SJSA1 (cell line): ENCODE data around the gene ABHD17A. TPM values are rescaled to one million over a fixed set of nuclear protein-coding genes. Genes with fewer than 3 reads are reported as not detected.

ENCODE experiments used
- DNase-seq, 2 experiments: peaks; one replicate each; pipeline ENCODE4 v3.0.0-alpha.2; 2015 to 2020; ENCODE audit warnings: low spot score in 2 of 2, low read depth in 1 of 2
- H3K27ac ChIP-seq: fragments of 250-450 bp; sonication (Bioruptor Pico); 2 replicates; pipeline ENCODE4 v1.5.1; 2020; ENCODE audit warnings: mild to moderate bottlenecking, moderate library complexity
- H3K27me3 ChIP-seq: fragments of 250-450 bp; sonication (Bioruptor Pico); replicated peaks from 2 replicates; pipeline ENCODE4 v1.5.1; 2020; ENCODE audit warnings: mild to moderate bottlenecking, moderate library complexity
- H3K36me3 ChIP-seq: fragments of 250-450 bp; sonication (Bioruptor Pico); 2 replicates; pipeline ENCODE4 v1.5.1; 2020; ENCODE audit warnings: mild to moderate bottlenecking
- H3K4me1 ChIP-seq: fragments of 250-450 bp; sonication (Bioruptor Pico); replicated peaks from 2 replicates; pipeline ENCODE4 v1.6.1; 2021; ENCODE audit warnings: mild to moderate bottlenecking
- H3K4me3 ChIP-seq: fragments of 250-450 bp; sonication (Bioruptor Pico); 2 replicates; pipeline ENCODE4 v1.5.1; 2020; ENCODE audit warnings: mild to moderate bottlenecking
- H3K9me3 ChIP-seq: fragments of 250-450 bp; sonication (Bioruptor Pico); replicated peaks from 2 replicates; pipeline ENCODE4 v1.5.1; 2020; ENCODE audit warnings: mild to moderate bottlenecking
- total RNA-seq: library from RNA; depleted of rRNA; stranded (reverse); fragments of >200 nt; shearing (Covaris generic); gene quantifications from 2 replicates; pipeline ENCODE4 v1.2.3, GENCODE V29; 2014

Gene ABHD17A
- total RNA-seq, 1 experiment from 2014 or later: 101 TPM

- Histone ChIP-seq H3K4me1 (peaks cover 24% of the 10 kb centered on the region), H3K27me3 (no peaks in the 10 kb centered on the region), H3K27ac (no peak overlapping the region), H3K9me3 (no peaks in the 10 kb centered on the region), H3K36me3 (peaks cover 11% of the 10 kb centered on the region; the same call in 1 of the 2 replicates), H3K4me3 (no peak overlapping the region)
- no peak for DNase-seq
These were observed 31.2 kb downstream of the ABHD17A start for GRCh38 chr19:1854039-1854541.

GRCh38 chr19:1853295-1854038 lies 31.8 kb downstream of the ABHD17A start:
- Histone ChIP-seq H3K4me3 (no peak overlapping the region), H3K27me3 (no peaks in the 10 kb centered on the region), H3K27ac (peak overlapping the region; percentile 61), H3K36me3 (peaks cover 12% of the 10 kb centered on the region), H3K9me3 (no peaks in the 10 kb centered on the region), H3K4me1 (peaks cover 24% of the 10 kb centered on the region)
- DNase-seq: peak; percentile 80 to 85

- no peak overlapping the region for H3K4me3 ChIP-seq
- H3K27me3 ChIP-seq: no peaks in the 10 kb centered on the region
- peaks cover 24% of the 10 kb centered on the region for H3K4me1 ChIP-seq
- H3K27ac ChIP-seq: no peak overlapping the region
- no peak for DNase-seq
- peaks cover 20% of the 10 kb centered on the region for H3K36me3 ChIP-seq
- no peaks in the 10 kb centered on the region for H3K9me3 ChIP-seq
These were observed 32.6 kb downstream of the ABHD17A start for GRCh38 chr19:1852581-1853128.

- Histone ChIP-seq H3K27ac (no peak overlapping the region), H3K4me1 (peaks cover 29% of the 10 kb centered on the region), H3K9me3 (no peaks in the 10 kb centered on the region), H3K36me3 (peaks cover 26% of the 10 kb centered on the region), H3K4me3 (no peak overlapping the region), H3K27me3 (no peaks in the 10 kb centered on the region)
- no peak for DNase-seq
These were observed 33.4 kb downstream of the ABHD17A start for GRCh38 chr19:1851654-1852580.

GRCh38 chr19:1850809-1851653 lies 34.3 kb downstream of the ABHD17A start:
- no peak for DNase-seq
- peaks cover 34% of the 10 kb centered on the region for H3K36me3 ChIP-seq
- no peak overlapping the region for H3K4me3 ChIP-seq
- H3K27me3 ChIP-seq: no peaks in the 10 kb centered on the region
- no peaks in the 10 kb centered on the region for H3K9me3 ChIP-seq
- peaks cover 37% of the 10 kb centered on the region for H3K4me1 ChIP-seq
- no peak overlapping the region for H3K27ac ChIP-seq

- H3K4me3 ChIP-seq: no peak overlapping the region
- peaks cover 28% of the 10 kb centered on the region for H3K4me1 ChIP-seq
- DNase-seq: no peak
- H3K27ac ChIP-seq: no peak overlapping the region
- no peaks in the 10 kb centered on the region for H3K27me3 ChIP-seq
- no peaks in the 10 kb centered on the region for H3K9me3 ChIP-seq
- peaks cover 44% of the 10 kb centered on the region for H3K36me3 ChIP-seq
These were observed 35.4 kb downstream of the ABHD17A start for GRCh38 chr19:1849886-1850398.

- no peaks in the 10 kb centered on the region for H3K9me3 ChIP-seq
- H3K4me1 ChIP-seq: peaks cover 24% of the 10 kb centered on the region
- peak overlapping the region; percentile 92; the same call in 1 of the 2 replicates for H3K4me3 ChIP-seq
- H3K27ac ChIP-seq: no peak overlapping the region
- peaks cover 46% of the 10 kb centered on the region for H3K36me3 ChIP-seq
- no peaks in the 10 kb centered on the region for H3K27me3 ChIP-seq
- DNase-seq: no peak
These were observed 36.2 kb downstream of the ABHD17A start for GRCh38 chr19:1849132-1849474.

GRCh38 chr19:1848399-1849131 lies 36.7 kb downstream of the ABHD17A start, which contains the start of gene REXO1:
Gene REXO1, minus strand, starts transcription at chr19:1848483. Its CDS starts 125 bp downstream, at chr19:1848358.
- H3K4me3 ChIP-seq: peak within 1 kb of the TSS; percentile 92
- peak; percentile 92 to 99 for DNase-seq
- peaks cover 23% of the 10 kb centered on the region for H3K4me1 ChIP-seq
- H3K27me3 ChIP-seq: no peaks in the 10 kb centered on the region
- H3K9me3 ChIP-seq: no peaks in the 10 kb centered on the region
- H3K36me3 ChIP-seq: peaks cover 49% of the 10 kb centered on the region
- H3K27ac ChIP-seq: peak within 1 kb of the TSS; percentile 100

GRCh38 chr19:1847684-1848398 lies 37.5 kb downstream of the ABHD17A start:
- peak; percentile 55 to 79 for DNase-seq
- H3K27me3 ChIP-seq: no peaks in the 10 kb centered on the region
- H3K4me3 ChIP-seq: peak overlapping the region; percentile 92
- H3K4me1 ChIP-seq: peaks cover 15% of the 10 kb centered on the region
- H3K36me3 ChIP-seq: peaks cover 51% of the 10 kb centered on the region
- peak overlapping the region; percentile 100 for H3K27ac ChIP-seq
- no peaks in the 10 kb centered on the region for H3K9me3 ChIP-seq

GRCh38 chr19:1847348-1847683 lies 38.0 kb downstream of the ABHD17A start:
- DNase-seq: no peak
- peaks cover 49% of the 10 kb centered on the region for H3K36me3 ChIP-seq
- H3K4me3 ChIP-seq: peak overlapping the region; percentile 92
- H3K27me3 ChIP-seq: no peaks in the 10 kb centered on the region
- no peaks in the 10 kb centered on the region for H3K9me3 ChIP-seq
- H3K27ac ChIP-seq: peak overlapping the region; percentile 100
- H3K4me1 ChIP-seq: peaks cover 15% of the 10 kb centered on the region

GRCh38 chr19:1846517-1847204 lies 38.6 kb downstream of the ABHD17A start:
- Histone ChIP-seq H3K9me3 (no peaks in the 10 kb centered on the region), H3K36me3 (peaks cover 49% of the 10 kb centered on the region), H3K4me3 (peak overlapping the region; percentile 92), H3K27ac (no peak overlapping the region), H3K4me1 (peaks cover 15% of the 10 kb centered on the region), H3K27me3 (no peaks in the 10 kb centered on the region)
- no peak for DNase-seq
